GM04504 (cell line): ENCODE measurements around the gene SORCS1.

Experiments
- DNase-seq: peaks from one replicate; pipeline ENCODE4 v3.0.0-alpha.2; 2012; ENCODE audit warnings: low read depth

SORCS1 gene

DNA sequence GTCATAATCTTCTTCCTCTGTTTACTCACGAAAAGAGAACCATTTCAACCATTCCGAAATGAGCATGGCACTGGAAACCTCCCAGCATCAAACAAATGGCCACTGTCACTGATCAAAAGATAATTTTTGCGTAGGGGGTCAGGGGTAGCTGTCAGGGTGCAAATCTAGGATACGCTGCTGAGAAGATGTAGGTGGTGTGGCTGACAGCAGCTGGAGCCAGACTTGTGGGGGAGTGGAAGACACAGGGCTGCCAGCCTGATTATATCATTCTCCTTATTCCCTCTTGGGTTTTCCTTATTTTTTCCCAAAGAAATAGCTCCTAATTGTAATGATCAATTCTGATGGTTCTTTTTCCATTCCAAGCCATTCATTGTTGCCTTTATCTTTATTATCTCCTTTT, 266.1 kb downstream of the SORCS1 start:
- no peak for DNase-seq

DNA sequence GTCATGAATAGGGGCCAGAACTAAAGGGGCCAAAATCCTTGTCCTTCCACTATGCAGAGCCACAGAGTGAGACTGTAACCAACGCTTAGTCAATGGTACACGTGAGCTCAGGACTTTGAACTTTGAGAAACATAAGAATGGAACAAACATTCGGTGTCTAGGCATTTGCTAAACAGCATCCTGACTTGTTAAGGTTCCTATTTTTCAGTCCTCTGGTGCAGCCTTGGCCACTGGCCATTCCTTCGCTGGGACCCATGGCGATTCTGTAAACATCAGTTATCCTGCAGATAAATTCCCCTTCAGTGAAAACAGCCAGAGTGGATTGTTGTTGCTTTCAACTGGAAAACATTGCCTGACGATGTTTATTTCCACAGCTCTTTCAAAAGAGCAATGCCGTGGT, 266.8 kb downstream of the SORCS1 start:
- DNase-seq, result no peak

- DNase-seq, result no peak
These were observed 269.8 kb downstream of the SORCS1 start for GRCh38 chr10:106894692-106895091.

- no peak for DNase-seq
These were observed 286.9 kb downstream of the SORCS1 start for GRCh38 chr10:106877574-106877973.

- DNase-seq, result no peak
These were observed 290.0 kb downstream of the SORCS1 start for GRCh38 chr10:106874604-106874889.

DNA sequence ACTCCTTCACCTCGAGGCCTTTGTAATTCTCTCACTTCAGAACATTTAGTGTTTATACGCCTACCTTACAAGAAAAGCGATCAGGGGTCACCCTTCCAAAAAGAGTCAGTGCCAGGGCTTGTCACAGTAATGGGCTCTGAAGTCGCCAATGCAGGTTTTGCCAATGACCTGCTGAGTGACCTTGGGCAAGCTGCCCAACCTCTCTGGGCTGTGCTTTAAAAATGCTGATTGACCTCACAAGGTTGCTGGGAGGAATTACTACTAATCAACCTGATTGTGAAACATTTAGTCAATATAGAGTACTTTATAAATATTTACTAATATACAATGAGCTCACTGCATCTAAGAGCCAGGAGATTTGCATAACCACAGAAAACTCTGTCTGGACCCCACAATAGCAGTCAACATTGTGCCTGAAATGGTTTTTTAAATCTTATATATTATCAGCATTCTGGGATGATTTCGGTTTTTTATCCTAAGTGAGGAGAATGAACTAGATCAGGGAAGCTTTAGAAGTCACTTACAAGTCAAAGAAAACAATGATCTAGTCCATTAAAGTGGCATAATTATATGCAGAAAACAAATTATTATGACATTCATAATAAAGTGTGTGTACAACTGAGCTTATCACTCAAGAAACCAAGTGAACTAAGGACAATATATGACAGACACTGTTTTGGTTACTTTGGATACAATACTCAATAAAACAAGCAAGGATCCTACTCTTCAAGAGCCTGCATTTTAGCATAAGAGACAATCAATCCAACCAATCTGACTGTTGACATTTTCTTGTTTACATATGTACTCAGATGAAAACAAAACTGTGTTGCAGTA, 290.5 kb downstream of the SORCS1 start:
- DNase-seq, result no peak

GRCh38 chr10:106872176-106872575, 292.3 kb downstream of the SORCS1 start:
- DNase-seq, result no peak

GRCh38 chr10:106866244-106866845, 298.2 kb downstream of the SORCS1 start:
- DNase-seq, result no peak

- DNase-seq, result no peak
These were observed 300.5 kb downstream of the SORCS1 start for GRCh38 chr10:106864031-106864430.

GRCh38 chr10:106863549-106863948, 301.0 kb downstream of the SORCS1 start:
- DNase-seq, result no peak

GRCh38 chr10:106859892-106860652, 304.4 kb downstream of the SORCS1 start:
- DNase-seq, result no peak

DNA sequence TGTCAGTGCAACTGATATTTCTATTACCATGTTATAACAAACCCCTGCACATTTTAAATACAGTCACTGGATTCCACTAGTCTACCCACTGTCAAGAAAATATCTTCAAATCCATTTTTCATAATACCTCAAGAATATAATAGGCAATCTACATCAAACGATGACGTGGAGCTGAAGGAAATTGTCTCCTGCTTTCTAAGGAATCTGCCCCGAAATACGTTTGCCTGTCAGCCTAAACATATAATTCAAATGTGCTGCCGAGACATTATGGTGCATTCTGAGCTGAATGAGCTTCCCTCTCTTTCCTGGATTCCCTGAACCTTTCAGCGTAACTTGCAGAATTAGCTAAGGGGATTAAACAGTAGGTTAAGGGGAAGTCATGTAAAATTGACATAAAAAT, 306.8 kb downstream of the SORCS1 start:
- DNase-seq, result no peak

DNA sequence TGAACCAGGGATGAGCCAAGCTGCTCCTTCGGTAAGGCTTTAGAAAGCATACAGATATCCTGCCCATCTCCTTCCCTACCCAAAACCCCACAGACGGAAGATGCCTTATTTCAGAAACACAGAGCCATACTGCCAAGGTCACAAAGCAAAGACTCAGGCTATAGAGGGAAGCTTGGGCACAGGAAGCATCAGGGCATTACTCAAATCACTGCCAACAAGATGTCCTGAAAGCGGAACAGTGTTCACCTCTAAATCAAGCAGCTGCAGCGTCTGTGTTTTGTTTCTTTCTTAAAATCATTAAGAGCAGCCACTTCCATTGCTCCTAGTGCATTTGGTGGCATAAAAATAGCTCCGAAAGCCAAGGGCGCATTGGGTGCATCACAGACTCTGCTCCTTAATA, 307.3 kb downstream of the SORCS1 start:
- DNase-seq, result no peak

DNA sequence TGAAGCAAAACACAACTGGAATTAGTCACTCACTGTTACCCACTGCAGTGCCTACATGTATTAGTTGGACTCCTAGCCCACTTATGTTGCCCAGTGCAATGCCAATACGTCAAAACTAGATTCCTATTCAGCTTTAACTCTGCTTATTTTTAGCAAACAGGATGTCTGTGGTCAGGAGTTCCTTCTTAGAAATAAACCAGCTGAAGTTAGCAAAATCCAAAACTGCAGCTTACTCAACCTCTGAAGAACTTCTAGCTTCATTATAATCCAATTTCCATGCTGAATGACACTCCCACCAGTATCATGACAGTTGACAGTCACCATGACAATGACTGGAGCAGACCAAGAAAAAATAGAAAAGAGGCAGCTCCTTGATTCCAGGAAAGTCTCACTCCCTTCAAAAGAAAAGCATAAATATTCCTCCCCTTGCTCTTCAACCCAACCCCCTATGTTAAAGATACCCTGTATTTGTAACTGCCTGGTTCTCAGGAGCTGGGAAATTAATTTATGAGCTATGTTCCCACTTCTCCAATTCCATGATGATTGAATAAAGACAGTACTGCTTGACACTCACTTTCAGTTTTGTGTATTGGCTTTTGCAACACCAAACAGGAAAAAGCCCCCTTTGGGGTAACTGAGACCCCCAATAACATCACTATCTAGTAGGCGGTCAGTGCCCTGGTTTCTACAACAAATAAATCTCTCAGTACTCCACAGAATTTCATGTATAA, 327.4 kb downstream of the SORCS1 start:
- DNase-seq, result no peak

- DNase-seq, result no peak
These were observed 331.7 kb downstream of the SORCS1 start for GRCh38 chr10:106832846-106833245.

DNA sequence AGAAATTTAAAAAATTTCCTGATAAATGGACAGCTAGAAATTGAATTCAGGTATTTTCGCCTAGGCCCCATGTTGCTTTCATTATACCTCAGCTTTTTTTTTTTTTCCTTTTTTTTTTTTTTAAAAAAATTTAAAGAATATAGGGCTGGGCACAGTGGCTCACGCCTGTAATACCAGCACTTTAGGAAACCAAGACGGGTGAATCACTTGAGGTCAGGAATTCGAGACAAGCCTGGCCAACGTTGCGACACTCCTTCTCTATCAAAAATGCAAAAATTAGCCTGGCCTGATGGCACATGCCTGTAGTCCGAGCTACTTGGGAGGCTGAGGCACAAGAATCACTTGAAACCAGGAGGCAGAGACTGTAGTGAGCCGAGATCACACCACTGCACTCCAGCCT, 334.0 kb downstream of the SORCS1 start:
- no peak for DNase-seq

GRCh38 chr10:106830006-106830405, 334.5 kb downstream of the SORCS1 start:
- DNase-seq, result no peak

GRCh38 chr10:106826716-106827115, 337.8 kb downstream of the SORCS1 start:
- no peak for DNase-seq

- no peak for DNase-seq
These were observed 338.7 kb downstream of the SORCS1 start for GRCh38 chr10:106825576-106826364.

- no peak for DNase-seq
These were observed 343.9 kb downstream of the SORCS1 start for GRCh38 chr10:106820579-106820978.

DNA sequence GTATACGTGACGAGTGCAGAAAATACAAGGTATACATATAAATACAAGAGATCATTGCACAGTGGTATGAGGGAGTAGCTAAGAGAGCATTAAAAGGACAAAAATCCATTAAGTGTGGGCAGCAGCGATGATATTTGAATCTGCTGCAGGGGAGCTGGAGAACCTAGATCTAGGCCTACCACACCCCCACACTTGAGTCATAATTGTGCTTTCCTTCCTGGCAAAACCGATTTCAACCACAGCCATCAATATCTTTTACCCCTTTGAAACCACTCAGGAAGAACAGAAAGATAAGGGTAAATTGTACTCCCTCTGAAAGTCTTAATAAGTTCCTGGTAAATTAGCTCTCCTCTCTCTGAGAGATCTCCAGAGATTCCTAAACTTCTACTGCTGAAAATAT, 345.0 kb downstream of the SORCS1 start:
- no peak for DNase-seq
